Esophagus muscularis mucosa (tissue), 3 donors: ENCODE data around the gene NELL1.

Experiments used
- POLR2A ChIP-seq: fragments of 450-650 bp; IDR thresholded peaks from one replicate; pipeline ENCODE4 v1.6.1; 2017; ENCODE audit warnings: antibody characterized with exemption, moderate library complexity, mild to moderate bottlenecking, low read depth
- POLR2AphosphoS5 ChIP-seq, 2 donors: sonication (generic); formaldehyde crosslinking; IDR thresholded peaks; one replicate each; pipeline ENCODE4 v1.6.1; 2017; ENCODE audit warnings: antibody characterized with exemption in 2 of 2
- TF ChIP-seq, protein P1 (sequence below), 3 experiments: fragments of 200-600 bp in 2 of 3; fragments of 450-650 bp in 1 of 3; sonication (generic) in 2 of 3; IDR thresholded peaks; one replicate each; pipeline ENCODE4 v1.5.1; 2017 to 2019; ENCODE audit warnings: antibody characterized with exemption in 3 of 3, mild to moderate bottlenecking in 2 of 3, moderate library complexity in 1 of 3

GRCh38 chr11:21116009-21116408 is 446.6 kb downstream of the NELL1 start:
- TF ChIP-seq, protein P1, sequence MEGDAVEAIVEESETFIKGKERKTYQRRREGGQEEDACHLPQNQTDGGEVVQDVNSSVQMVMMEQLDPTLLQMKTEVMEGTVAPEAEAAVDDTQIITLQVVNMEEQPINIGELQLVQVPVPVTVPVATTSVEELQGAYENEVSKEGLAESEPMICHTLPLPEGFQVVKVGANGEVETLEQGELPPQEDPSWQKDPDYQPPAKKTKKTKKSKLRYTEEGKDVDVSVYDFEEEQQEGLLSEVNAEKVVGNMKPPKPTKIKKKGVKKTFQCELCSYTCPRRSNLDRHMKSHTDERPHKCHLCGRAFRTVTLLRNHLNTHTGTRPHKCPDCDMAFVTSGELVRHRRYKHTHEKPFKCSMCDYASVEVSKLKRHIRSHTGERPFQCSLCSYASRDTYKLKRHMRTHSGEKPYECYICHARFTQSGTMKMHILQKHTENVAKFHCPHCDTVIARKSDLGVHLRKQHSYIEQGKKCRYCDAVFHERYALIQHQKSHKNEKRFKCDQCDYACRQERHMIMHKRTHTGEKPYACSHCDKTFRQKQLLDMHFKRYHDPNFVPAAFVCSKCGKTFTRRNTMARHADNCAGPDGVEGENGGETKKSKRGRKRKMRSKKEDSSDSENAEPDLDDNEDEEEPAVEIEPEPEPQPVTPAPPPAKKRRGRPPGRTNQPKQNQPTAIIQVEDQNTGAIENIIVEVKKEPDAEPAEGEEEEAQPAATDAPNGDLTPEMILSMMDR (IDR thresholded peaks at IDR 0.05): no peak
- TF ChIP-seq POLR2AphosphoS5 (IDR thresholded peaks at IDR 0.05): no peak
- no peak for TF ChIP-seq POLR2A
